GM19351 (cell line): ENCODE data around the gene OPN1SW.

Experiments
- ATAC-seq: cut with Tn5 transposase; IDR thresholded peaks from one replicate; pipeline ENCODE4 v1.9.1; 2021; ENCODE audit warnings: mild to moderate bottlenecking, moderate library complexity; ENCODE audit not compliant: unreplicated experiment

Gene OPN1SW

GRCh38 chr7:128763541-128763940 lies 12.1 kb downstream of the OPN1SW start:
- no peak for ATAC-seq

GRCh38 chr7:128759242-128759641 lies 16.4 kb downstream of the OPN1SW start:
- no peak for ATAC-seq

GRCh38 chr7:128758553-128758952 lies 17.0 kb downstream of the OPN1SW start:
- ATAC-seq = no peak

- no peak for ATAC-seq
These were observed 18.4 kb downstream of the OPN1SW start for GRCh38 chr7:128757203-128757602.

- no peak for ATAC-seq
These were observed 19.6 kb downstream of the OPN1SW start for GRCh38 chr7:128755819-128756476.

- ATAC-seq = no peak
These were observed 20.3 kb downstream of the OPN1SW start for GRCh38 chr7:128755075-128755818.

GRCh38 chr7:128752251-128752650 lies 23.3 kb downstream of the OPN1SW start:
- no peak for ATAC-seq

GRCh38 chr7:128747327-128748079 lies 28.1 kb downstream of the OPN1SW start:
- ATAC-seq = no peak

- ATAC-seq = no peak
These were observed 29.9 kb downstream of the OPN1SW start for GRCh38 chr7:128745706-128746105.

GRCh38 chr7:128744366-128744905 lies 31.2 kb downstream of the OPN1SW start:
- ATAC-seq = no peak

GRCh38 chr7:128743112-128743772 lies 32.4 kb downstream of the OPN1SW start:
- no peak for ATAC-seq

GRCh38 chr7:128742206-128742605 lies 33.4 kb downstream of the OPN1SW start:
- ATAC-seq = no peak

- ATAC-seq = no peak
These were observed 34.1 kb downstream of the OPN1SW start for GRCh38 chr7:128741491-128741890.

- ATAC-seq = no peak
These were observed 34.6 kb downstream of the OPN1SW start for GRCh38 chr7:128740996-128741395.

GRCh38 chr7:128739990-128740682 lies 35.5 kb downstream of the OPN1SW start:
- ATAC-seq = no peak

GRCh38 chr7:128739048-128739962 lies 36.3 kb downstream of the OPN1SW start, which contains the start of gene CALU:
TSS of gene CALU (plus strand) at chr7:128739359. CDS start at chr7:128748584, 9,225 bp downstream.
- ATAC-seq = peak; percentile 98

GRCh38 chr7:128738570-128739047 lies 37.0 kb downstream of the OPN1SW start:
- peak; percentile 8 for ATAC-seq

- no peak for ATAC-seq
These were observed 37.7 kb downstream of the OPN1SW start for GRCh38 chr7:128737867-128738385.

GRCh38 chr7:128737441-128737840 lies 38.2 kb downstream of the OPN1SW start:
- ATAC-seq = no peak
